22Rv1 (cell line): ENCODE measurements around the gene PNKP.

ENCODE experiments used
- H3K27ac ChIP-seq: fragments of 450-650 bp; 2 replicates; pipeline ENCODE4 v1.5.1; 2017
- CTCF ChIP-seq: fragments of 450-650 bp; IDR thresholded peaks from 2 replicates; pipeline ENCODE4 v1.5.1; 2017; ENCODE audit warnings: mild to moderate bottlenecking
- ZFX ChIP-seq: fragments of 450-650 bp; IDR thresholded peaks from 2 replicates; pipeline ENCODE4 v1.6.1; 2017; ENCODE audit warnings: antibody characterized with exemption, borderline replicate concordance

The PNKP gene

GRCh38 chr19:49882643-49883042 lies 15.3 kb upstream of the PNKP start:
- TF ChIP-seq ZFX (no peak), CTCF (no peak)

GRCh38 chr19:49881672-49882394 lies 14.5 kb upstream of the PNKP start:
- TF ChIP-seq ZFX, result no peak
- no peak for TF ChIP-seq CTCF
- no peak overlapping the region for H3K27ac ChIP-seq

More at GRCh38 chr19:49882643-49883042, 15.3 kb upstream of the PNKP start:
- no peak overlapping the region for H3K27ac ChIP-seq

GRCh38 chr19:49881186-49881585 lies 13.8 kb upstream of the PNKP start:
- TF ChIP-seq CTCF, result no peak
- no peak for TF ChIP-seq ZFX
- H3K27ac ChIP-seq, result no peak overlapping the region

GRCh38 chr19:49880162-49880869 lies 12.9 kb upstream of the PNKP start:
- TF ChIP-seq CTCF (no peak), ZFX (no peak)
- no peak overlapping the region for H3K27ac ChIP-seq

GRCh38 chr19:49879243-49879963 lies 12.0 kb upstream of the PNKP start:
- H3K27ac ChIP-seq, result peak overlapping the region; percentile 97

GRCh38 chr19:49878744-49879070 lies 11.3 kb upstream of the PNKP start:
- H3K27ac ChIP-seq, result peak overlapping the region; percentile 97
- TF ChIP-seq ZFX (no peak), CTCF (no peak)

More at GRCh38 chr19:49879243-49879963, 12.0 kb upstream of the PNKP start:
- TF ChIP-seq ZFX (no peak), CTCF (no peak)
